Endothelial cell of hepatic sinusoid (primary cell): Measurements from ENCODE around the gene CAPN5.
"Not testable (repeated sequence)": the region's sequence is repeated elsewhere in the genome, so short reads cannot be mapped to it uniquely, and the experiment has no call there.

Experiments used
- in situ Hi-C: cut with HindIII; loops from 2 replicates; pipeline ENCODE4 v1.10.0; 2017; ENCODE audit warnings: low sequenced_read_pairs

CAPN5 gene

DNA sequence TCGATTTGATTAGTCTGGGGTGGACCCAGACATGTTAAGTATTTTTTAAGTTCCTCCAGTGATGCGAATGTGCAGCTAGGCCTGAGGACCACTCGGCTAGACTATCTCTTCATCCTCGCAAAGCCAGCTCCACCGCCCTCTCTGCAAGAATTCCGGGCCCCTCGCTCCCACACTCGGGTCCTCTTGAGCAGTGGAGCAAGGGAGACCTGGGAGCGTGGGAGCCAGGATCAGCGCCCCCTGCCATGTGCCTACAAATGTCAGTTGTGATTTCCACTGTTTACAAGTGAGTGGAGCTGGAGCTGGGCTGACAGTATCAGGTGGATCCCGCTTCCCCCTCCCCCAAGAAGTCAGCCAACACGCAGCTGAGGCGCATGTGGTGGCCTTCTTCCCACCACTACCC is 25.9 kb upstream of the CAPN5 start:
- in situ Hi-C loops = no loop called here

GRCh38 chr11:77042111-77042726 is 24.6 kb upstream of the CAPN5 start:
- in situ Hi-C loops = no loop called here

DNA sequence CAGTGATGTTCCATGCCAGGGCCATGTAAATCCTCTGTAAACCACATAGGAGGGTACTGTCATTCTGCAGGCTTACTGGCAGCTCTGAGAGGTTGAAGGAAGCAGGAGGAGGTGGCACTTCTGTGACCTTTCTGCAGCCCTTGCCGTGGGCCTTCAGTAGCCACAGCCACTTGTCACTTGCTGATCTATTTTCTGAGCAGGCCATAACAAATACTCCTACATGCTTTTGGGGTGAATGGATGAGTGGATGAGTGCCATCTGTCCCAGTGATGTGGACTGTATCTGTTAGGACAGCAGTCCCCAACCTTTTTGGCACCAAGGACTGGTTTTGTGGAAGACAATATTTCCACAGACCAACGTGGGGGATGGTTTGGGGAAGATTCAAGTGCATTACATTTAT is 22.4 kb upstream of the CAPN5 start:
- in situ Hi-C loops = no loop called here

DNA sequence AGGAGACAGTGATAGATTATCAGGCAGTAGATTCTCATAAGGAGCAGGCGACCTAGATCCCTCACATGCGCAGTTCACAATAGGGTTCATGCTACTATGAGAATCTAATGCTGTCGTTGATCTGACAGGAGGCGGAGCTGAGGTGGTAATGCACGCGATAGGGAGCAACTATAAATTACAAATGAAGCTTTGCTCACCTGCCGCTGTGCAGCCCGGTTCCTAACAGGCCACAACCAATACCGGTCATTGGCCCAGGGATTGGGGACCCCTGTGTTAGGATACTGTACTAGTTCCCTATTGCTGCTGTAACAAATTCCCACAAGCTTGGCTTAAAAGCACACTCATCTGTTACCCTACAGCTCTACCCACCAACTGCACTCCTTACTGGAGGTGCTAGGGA is 21.9 kb upstream of the CAPN5 start:
- in situ Hi-C loops = loop anchor here (5.0 kb wide), 1 partner anchor 92 kb away; no protein-coding TSS in a partner anchor

DNA sequence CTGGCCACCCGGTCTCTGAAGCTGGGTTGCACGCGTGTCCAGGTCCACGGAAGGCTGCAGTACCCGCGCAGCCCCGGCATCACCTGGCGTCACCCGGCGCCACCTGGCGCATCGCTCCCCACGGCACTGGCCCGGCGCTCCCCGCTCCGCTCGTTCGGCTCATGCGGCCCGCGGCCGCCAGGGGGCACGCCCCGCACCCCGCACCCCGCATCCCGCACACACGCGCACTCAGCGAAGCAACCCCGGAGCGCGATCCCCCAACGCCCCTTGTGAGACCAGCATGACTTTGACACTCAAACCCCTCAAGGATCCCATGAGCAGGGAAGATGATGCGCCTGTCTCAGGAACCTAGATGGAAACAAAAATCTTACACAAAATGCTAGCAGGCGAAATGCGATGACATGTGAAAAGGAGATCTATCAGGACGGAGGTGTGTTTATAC is 20.7 kb upstream of the CAPN5 start:
- in situ Hi-C loops = loop anchor here (5.0 kb wide), 1 partner anchor 91 kb away; no protein-coding TSS in a partner anchor

- in situ Hi-C loops = loop anchor here (5.0 kb wide), 1 partner anchor 90 kb away; no protein-coding TSS in a partner anchor
These were observed 19.5 kb upstream of the CAPN5 start for GRCh38 chr11:77047007-77047927.

DNA sequence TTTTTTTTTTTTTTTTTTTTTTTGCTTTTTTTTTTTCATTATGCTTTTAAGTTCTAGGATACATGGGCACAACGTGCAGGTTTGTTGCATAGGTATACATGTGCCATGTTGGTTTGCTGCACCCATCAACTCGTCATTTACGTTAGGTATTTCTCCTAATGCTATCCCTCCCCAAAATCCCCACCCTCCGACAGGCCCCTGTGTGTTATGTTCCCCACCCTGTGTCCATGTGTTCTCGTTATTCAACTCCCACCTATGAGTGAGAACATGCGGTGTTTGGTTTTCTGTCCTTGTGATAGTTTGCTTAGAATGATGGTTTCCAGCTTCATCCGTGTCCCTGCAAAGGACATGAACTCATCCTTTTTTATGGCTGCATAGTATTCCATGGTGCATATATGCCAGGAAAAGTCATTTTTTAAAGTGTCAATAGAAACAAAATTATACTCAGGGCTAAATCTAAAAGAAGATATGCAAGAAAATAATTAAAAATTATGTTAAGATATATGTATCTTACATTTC is 18.8 kb upstream of the CAPN5 start:
- in situ Hi-C loops = loop anchor here (5.0 kb wide), 1 partner anchor 89 kb away; no protein-coding TSS in a partner anchor

GRCh38 chr11:77049026-77049425 is 17.7 kb upstream of the CAPN5 start:
- in situ Hi-C loops = loop anchor here (5.0 kb wide), 1 partner anchor 88 kb away; no protein-coding TSS in a partner anchor

DNA sequence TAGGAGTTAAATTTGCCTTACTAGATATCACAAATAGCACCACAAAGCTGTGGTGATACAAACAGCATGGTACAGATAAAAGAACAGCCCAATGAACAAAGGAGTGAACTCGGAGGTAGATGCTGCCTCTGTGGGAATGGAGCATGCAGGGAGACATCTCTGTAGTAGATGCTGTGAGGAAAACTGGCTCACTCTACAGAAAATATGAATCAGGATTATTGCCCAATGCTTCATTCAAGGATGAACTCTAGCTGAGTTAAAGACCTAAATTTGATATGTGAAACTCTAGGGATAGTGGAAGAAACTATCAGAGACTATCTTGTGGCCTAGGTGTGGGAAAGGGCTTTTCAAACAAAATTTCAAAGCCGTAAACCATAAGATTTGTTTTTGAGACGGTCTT is 15.3 kb upstream of the CAPN5 start:
- in situ Hi-C loops = no loop called here

DNA sequence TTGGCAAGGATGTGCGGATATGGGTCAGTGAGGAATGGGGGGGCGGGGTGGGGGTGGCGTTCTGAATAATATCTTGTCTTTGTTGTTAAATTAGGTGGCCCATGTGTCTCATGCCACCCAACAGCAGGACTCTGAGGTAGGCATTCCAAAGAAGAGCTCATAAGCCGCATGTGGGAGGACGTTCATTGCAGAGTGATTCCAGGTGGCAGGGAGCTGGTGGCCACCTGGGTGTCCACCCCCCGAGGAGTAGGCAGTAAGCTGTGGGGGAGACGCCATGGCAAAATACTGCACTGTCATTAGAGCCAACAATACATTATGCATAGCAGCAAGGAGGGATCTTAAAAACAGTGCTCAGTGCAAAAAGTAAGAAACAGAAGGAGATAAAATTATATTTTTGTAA is 14.3 kb upstream of the CAPN5 start:
- in situ Hi-C loops = no loop called here

GRCh38 chr11:77053217-77054015 is 13.4 kb upstream of the CAPN5 start:
- in situ Hi-C loops = no loop called here

DNA sequence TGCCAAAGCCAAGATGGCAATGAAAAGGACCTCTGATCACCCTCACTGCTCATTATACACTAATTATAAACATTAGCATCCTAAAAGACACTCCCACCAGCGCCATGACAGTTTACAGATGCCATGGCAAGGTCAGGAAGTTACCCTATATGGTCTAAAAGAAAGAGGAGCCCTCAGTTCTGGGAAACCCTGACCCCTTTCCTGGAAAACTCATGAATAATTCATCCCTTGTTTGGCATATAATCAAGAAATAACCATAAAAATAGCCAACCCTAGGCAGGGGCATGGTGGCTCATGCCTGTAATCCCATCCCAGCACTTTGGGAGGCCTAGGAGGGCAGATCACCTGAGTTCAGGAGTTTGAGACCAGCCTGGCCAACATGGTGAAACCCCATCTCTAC is 12.7 kb upstream of the CAPN5 start:
- in situ Hi-C loops = no loop called here

- in situ Hi-C loops = no loop called here
These were observed 11.6 kb upstream of the CAPN5 start for GRCh38 chr11:77055101-77055561.

- in situ Hi-C loops = no loop called here
These were observed 10.9 kb upstream of the CAPN5 start for GRCh38 chr11:77055913-77056312.

DNA sequence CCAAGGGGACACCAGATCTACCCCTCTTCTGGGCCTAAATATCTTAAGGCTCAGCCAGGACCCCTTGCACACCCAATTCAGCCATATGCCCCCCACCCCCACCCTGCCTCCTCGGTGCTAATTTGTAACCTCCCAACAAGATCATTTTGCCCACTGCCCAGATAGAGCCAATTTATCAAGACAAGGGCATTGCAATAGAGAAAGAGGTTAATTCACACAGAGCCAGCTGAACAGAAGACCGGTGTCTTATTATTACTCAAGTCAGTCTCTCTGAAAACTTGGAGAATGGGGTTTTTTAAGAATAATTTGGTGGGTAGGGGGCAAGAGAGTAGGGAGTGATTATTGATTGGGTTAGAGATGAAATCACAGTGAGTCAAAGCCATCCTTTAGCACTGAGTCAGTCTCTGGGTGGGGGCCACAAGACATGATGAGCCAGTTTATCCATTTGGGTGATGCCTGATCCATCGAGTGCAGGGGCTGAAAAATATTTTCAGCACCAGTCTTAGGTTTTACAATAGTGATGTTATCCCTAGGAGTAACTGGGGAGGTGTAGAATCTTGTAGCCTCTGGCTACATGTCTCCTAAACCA is 9.9 kb upstream of the CAPN5 start:
- in situ Hi-C loops = no loop called here

GRCh38 chr11:77057938-77058474 is 8.8 kb upstream of the CAPN5 start:
- in situ Hi-C loops = no loop called here

GRCh38 chr11:77058900-77059299 is 7.9 kb upstream of the CAPN5 start:
- in situ Hi-C loops = no loop called here

DNA sequence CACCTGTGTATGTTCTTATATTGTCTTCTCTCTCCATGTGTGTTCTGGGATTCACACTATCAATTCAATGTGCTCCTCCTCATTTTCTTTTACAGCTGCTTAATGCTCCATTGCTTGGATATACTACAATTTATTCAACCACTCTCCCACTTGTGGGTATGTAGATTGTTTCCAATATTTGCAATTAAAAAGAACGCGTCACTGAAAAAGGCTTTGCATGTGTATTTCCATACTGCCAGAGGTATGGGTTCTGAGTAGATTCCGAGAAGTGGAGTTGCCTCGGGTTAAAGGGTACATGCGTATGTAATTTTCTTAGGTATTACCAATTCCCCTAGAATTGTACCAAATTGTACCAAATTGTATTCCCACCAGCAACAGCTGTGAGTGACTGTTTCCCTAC is 7.0 kb upstream of the CAPN5 start:
- in situ Hi-C loops = no loop called here

- in situ Hi-C loops = no loop called here
These were observed 6.5 kb upstream of the CAPN5 start for GRCh38 chr11:77060234-77060633.

DNA sequence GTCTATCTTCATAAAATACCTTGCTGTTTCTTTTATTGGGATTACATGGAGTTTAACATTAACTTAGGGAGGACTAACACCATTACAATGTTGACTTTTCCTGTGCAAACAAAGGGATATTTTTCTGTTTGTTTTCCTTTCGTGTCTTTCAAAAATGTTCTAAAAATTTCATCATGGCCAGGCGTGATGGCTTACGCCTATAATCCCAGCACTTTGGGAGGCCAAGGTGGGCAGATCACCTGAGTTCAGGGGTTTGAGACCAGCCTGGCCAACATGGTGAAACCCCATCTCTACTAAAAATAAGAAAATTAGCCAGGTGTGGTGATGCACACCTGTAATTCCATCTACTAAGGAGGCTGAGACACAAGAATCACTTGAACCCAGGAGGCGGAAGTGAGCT is 5.5 kb upstream of the CAPN5 start:
- in situ Hi-C loops = not testable (repeated sequence)
